Mesenchymal stem cell (in vitro differentiated cells and primary cell): ENCODE data around the gene SDCCAG8.

Experiments used
- DNase-seq: peaks from one replicate; pipeline ENCODE4 v3.0.0-alpha.2; 2013
- H2AFZ ChIP-seq: one replicate; pipeline ENCODE4 v1.6.1; 2013; ENCODE audit warnings: low read depth, mild to moderate bottlenecking, control low read depth, inconsistent platforms, low read length, moderate library complexity
- H2AK5ac ChIP-seq: 2 replicates; pipeline ENCODE4 v1.6.1; 2013; ENCODE audit warnings: low read length, moderate library complexity, mild to moderate bottlenecking, inconsistent platforms; ENCODE audit not compliant: severe bottlenecking
- H2BK120ac ChIP-seq: one replicate; pipeline ENCODE4 v1.6.1; 2013; ENCODE audit warnings: low read depth, mild to moderate bottlenecking, inconsistent platforms, low read length, moderate library complexity
- H2BK12ac ChIP-seq, 2 experiments: one replicate each; pipeline ENCODE4 v1.6.1; 2013; ENCODE audit warnings: inconsistent platforms in 2 of 2, low read length in 2 of 2, mild to moderate bottlenecking in 2 of 2, moderate library complexity in 2 of 2, control low read depth in 1 of 2
- H2BK15ac ChIP-seq: one replicate; pipeline ENCODE4 v1.6.1; 2013; ENCODE audit warnings: mild to moderate bottlenecking, low read depth, inconsistent platforms; ENCODE audit not compliant: poor library complexity, severe bottlenecking
- H2BK5ac ChIP-seq: 2 replicates; pipeline ENCODE4 v1.6.1; 2013; ENCODE audit warnings: low read depth, mild to moderate bottlenecking, low read length, control low read depth, inconsistent platforms; ENCODE audit not compliant: poor library complexity, severe bottlenecking
- H3K14ac ChIP-seq, 2 experiments: one replicate each; pipeline ENCODE4 v1.6.1; 2013; ENCODE audit warnings: inconsistent platforms in 2 of 2, low read length in 2 of 2, control low read depth in 1 of 2, mild to moderate bottlenecking in 1 of 2, moderate library complexity in 1 of 2
- H3K18ac ChIP-seq, 2 experiments: one replicate each; pipeline ENCODE4 v1.6.1; 2013; ENCODE audit warnings: inconsistent platforms in 2 of 2, low read length in 2 of 2, control low read depth in 1 of 2, low read depth in 1 of 2, mild to moderate bottlenecking in 1 of 2
- H3K23ac ChIP-seq, 2 experiments: one replicate each; pipeline ENCODE4 v1.6.1; 2013; ENCODE audit warnings: inconsistent platforms in 2 of 2, low read length in 2 of 2, mild to moderate bottlenecking in 2 of 2, moderate library complexity in 2 of 2, control low read depth in 1 of 2
- H3K27ac ChIP-seq: 2 replicates; pipeline ENCODE4 v1.5.1; 2013; ENCODE audit warnings: mild to moderate bottlenecking, moderate library complexity, low read length, control low read depth, inconsistent platforms; ENCODE audit not compliant: poor library complexity, severe bottlenecking
- H3K27me3 ChIP-seq, 2 experiments: 2 replicates each; pipeline versions ENCODE4 v1.6.1 to v1.7.0; 2013; ENCODE audit warnings: low read length in 2 of 2, mild to moderate bottlenecking in 2 of 2, moderate library complexity in 2 of 2, control low read depth in 1 of 2, inconsistent platforms in 1 of 2; ENCODE audit not compliant: control insufficient read depth in 1 of 2, insufficient read depth in 1 of 2
- H3K36me3 ChIP-seq, 2 experiments: 2 replicates each; pipeline versions ENCODE4 v1.6.1 to v1.7.0; 2013; ENCODE audit warnings: low read length in 2 of 2, control low read depth in 1 of 2, inconsistent platforms in 1 of 2, low read depth in 1 of 2, mild to moderate bottlenecking in 1 of 2; ENCODE audit not compliant: insufficient read depth in 2 of 2, control insufficient read depth in 1 of 2
- H3K4ac ChIP-seq, 2 experiments: one replicate each; pipeline ENCODE4 v1.6.1; 2013; ENCODE audit warnings: inconsistent platforms in 2 of 2, low read length in 2 of 2, mild to moderate bottlenecking in 2 of 2, moderate library complexity in 2 of 2, control low read depth in 1 of 2, low read depth in 1 of 2
- H3K4me1 ChIP-seq: 2 replicates; pipeline ENCODE4 v1.6.1; 2013; ENCODE audit warnings: low read depth, low read length, control low read depth; ENCODE audit not compliant: control insufficient read depth, insufficient read depth
- H3K4me2 ChIP-seq: 2 replicates; pipeline ENCODE4 v1.6.1; 2013; ENCODE audit warnings: low read length, mild to moderate bottlenecking, inconsistent platforms; ENCODE audit not compliant: poor library complexity, severe bottlenecking
- H3K4me3 ChIP-seq, 2 experiments: 2 replicates each; pipeline versions ENCODE4 v1.5.1 to v1.7.0; 2013; ENCODE audit warnings: low read length in 2 of 2, mild to moderate bottlenecking in 2 of 2, control low read depth in 1 of 2, low read depth in 1 of 2; ENCODE audit not compliant: insufficient read depth in 1 of 2
- H3K79me1 ChIP-seq: replicated peaks from 2 replicates; pipeline ENCODE4 v1.6.1; 2013; ENCODE audit warnings: mild to moderate bottlenecking, control low read depth, low read length, inconsistent platforms; ENCODE audit not compliant: poor library complexity, severe bottlenecking
- H3K9ac ChIP-seq: 2 replicates; pipeline ENCODE4 v1.7.0; 2013; ENCODE audit warnings: mild to moderate bottlenecking, low read length, moderate library complexity
- H3K9me3 ChIP-seq: 2 replicates; pipeline ENCODE4 v1.7.0; 2013; ENCODE audit warnings: mild to moderate bottlenecking, low read length; ENCODE audit not compliant: control insufficient read depth
- H4K8ac ChIP-seq: one replicate; pipeline ENCODE4 v1.6.1; 2013; ENCODE audit warnings: inconsistent platforms, mild to moderate bottlenecking, low read length, moderate library complexity
- H4K91ac ChIP-seq: one replicate; pipeline ENCODE4 v1.6.1; 2013; ENCODE audit warnings: mild to moderate bottlenecking, low read length, inconsistent platforms
- WGBS: methylation state at CpG from one replicate; pipeline ENCODE4 v1.1.7; 2013; ENCODE audit warnings: mixed read lengths; 5-methylcytosine and 5-hydroxymethylcytosine counted together

Gene SDCCAG8

GRCh38 chr1:243454328-243454997 lies 198.6 kb downstream of the SDCCAG8 start:
- Histone ChIP-seq H3K27ac (no peak overlapping the region), H3K23ac (no peak overlapping the region), H2BK120ac (no peak overlapping the region), H2BK15ac (no peak overlapping the region), H3K9me3 (no peaks in the 10 kb centered on the region), H3K4me2 (no peak overlapping the region), H3K27me3 (no peaks in the 10 kb centered on the region), H3K14ac (no peak overlapping the region), H3K4ac (no peak overlapping the region), H3K4me3 (no peak overlapping the region), H2AK5ac (no peak overlapping the region), H2AFZ (no peak overlapping the region), H2BK12ac (no peak overlapping the region), H2BK5ac (no peak overlapping the region), H4K91ac (no peak overlapping the region), H3K9ac (no peak overlapping the region), H3K4me1 (no peaks in the 10 kb centered on the region), H4K8ac (peak overlapping the region; percentile 57), H3K18ac (no peak overlapping the region), H3K36me3 (peaks cover 3 to 86% of the 10 kb centered on the region in 2 experiments), H3K79me1 (no peaks in the 10 kb centered on the region)
- WGBS: 94% methylated on average over 11 of the region's 17 CpGs
- DNase-seq: no peak

DNA sequence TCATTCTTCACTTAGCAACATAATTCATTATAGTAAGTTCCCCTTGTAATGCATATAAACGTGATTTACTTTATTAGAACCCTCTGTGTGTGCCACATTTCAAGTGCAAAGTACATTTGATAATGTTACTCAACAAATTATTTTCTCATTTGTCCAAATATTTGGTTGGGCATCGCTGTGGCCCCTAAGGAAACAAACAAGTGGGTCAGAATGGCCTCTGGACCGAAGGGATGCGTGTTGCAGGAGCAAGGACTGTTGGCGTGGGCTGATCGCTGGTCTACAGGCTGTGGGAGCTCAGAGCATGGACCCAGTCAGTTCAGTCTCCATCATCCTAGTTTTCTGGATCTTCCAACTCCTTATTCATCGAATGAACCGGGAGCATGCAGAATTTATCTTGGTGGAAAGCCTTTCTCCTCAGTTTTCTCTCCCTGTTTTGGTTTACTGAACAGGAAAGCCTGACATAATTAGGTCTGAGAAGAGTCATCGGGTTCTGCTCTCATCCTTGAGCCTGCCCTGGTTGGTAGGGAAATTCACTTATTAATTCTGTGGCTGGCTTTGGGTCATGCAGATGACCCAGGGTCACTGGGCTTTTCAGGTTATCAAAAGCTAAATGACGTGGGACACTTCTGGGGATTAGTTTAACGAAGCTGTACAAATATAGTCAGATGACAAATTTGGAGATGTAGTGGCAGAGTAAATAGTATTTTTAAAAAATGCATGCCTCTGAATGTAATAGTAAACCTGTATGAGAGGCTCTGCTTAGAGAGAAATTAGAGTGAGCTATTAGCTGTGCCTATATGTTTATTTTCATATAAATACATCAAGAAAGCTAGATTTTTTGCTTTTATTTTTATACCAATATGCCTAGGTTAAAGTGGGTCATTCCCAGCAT lies 200.2 kb downstream of the SDCCAG8 start:
- H2BK5ac ChIP-seq: no peak overlapping the region
- no peak overlapping the region for H3K18ac ChIP-seq
- H3K4me1 ChIP-seq: no peaks in the 10 kb centered on the region
- H2BK120ac ChIP-seq: no peak overlapping the region
- H3K79me1 ChIP-seq: no peaks in the 10 kb centered on the region
- H3K23ac ChIP-seq: no peak overlapping the region
- no peaks in the 10 kb centered on the region for H3K9me3 ChIP-seq
- no peak overlapping the region for H3K27ac ChIP-seq
- H3K14ac ChIP-seq: no peak overlapping the region
- H2AK5ac ChIP-seq: no peak overlapping the region
- H3K27me3 ChIP-seq: no peaks in the 10 kb centered on the region
- H4K91ac ChIP-seq: no peak overlapping the region
- no peak overlapping the region for H4K8ac ChIP-seq
- H2AFZ ChIP-seq: no peak overlapping the region
- H3K4me3 ChIP-seq: no peak overlapping the region
- H3K36me3 ChIP-seq: peaks cover 3 to 88% of the 10 kb centered on the region in 2 experiments
- no peak overlapping the region for H3K4ac ChIP-seq
- no peak overlapping the region for H3K9ac ChIP-seq
- DNase-seq: no peak
- WGBS: 97% methylated on average over 11 of the region's 11 CpGs
- no peak overlapping the region for H2BK12ac ChIP-seq
- no peak overlapping the region for H2BK15ac ChIP-seq
- H3K4me2 ChIP-seq: no peak overlapping the region

DNA sequence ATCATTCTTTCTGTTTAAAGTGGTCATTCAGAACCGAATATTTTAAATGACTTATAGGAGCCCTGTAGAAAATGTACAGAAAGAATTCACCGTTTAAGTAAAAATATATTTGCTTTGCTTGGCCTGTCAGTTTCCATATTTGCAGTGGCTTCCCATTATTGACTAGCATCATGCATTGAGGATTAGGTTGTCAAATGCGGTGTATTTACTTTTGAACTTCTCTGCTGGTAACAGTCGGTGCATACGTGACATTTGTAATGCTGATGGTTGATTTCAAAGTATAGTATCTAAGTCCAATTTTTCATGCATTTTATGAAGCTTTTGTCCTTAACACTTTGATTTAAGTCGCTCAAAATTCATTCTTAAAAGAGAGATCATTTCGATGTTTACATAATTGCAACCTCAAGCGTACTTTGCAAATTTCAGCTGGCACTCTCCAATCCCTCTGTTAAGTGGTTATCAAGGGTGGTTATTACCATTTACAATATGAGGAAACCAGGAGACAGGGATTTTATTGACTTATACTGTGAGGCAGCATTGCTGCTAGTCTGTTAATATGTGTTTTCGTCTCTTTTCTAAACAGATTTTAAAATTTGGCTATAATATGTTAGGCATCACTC lies 201.6 kb downstream of the SDCCAG8 start:
- DNase-seq: no peak
- H3K4ac ChIP-seq: no peak overlapping the region
- H4K91ac ChIP-seq: no peak overlapping the region
- no peaks in the 10 kb centered on the region for H3K79me1 ChIP-seq
- H3K4me1 ChIP-seq: no peaks in the 10 kb centered on the region
- no peak overlapping the region for H3K14ac ChIP-seq
- no peak overlapping the region for H3K27ac ChIP-seq
- H3K27me3 ChIP-seq: no peaks in the 10 kb centered on the region
- no peak overlapping the region for H3K4me3 ChIP-seq
- H3K9ac ChIP-seq: no peak overlapping the region
- no peak overlapping the region for H2BK15ac ChIP-seq
- no peaks in the 10 kb centered on the region for H3K9me3 ChIP-seq
- no peak overlapping the region for H3K4me2 ChIP-seq
- H2BK12ac ChIP-seq: no peak overlapping the region
- H2BK5ac ChIP-seq: no peak overlapping the region
- H2AK5ac ChIP-seq: no peak overlapping the region
- no peak overlapping the region for H3K18ac ChIP-seq
- H3K36me3 ChIP-seq: peaks cover 6 to 93% of the 10 kb centered on the region in 2 experiments
- no peak overlapping the region for H3K23ac ChIP-seq
- no peak overlapping the region for H2BK120ac ChIP-seq
- H4K8ac ChIP-seq: no peak overlapping the region
- no peak overlapping the region for H2AFZ ChIP-seq
- 98% methylated on average over 5 of the region's 9 CpGs for WGBS

- Histone ChIP-seq H3K23ac (no peak overlapping the region), H4K8ac (no peak overlapping the region), H3K9ac (no peak overlapping the region), H3K4me3 (no peak overlapping the region), H2AFZ (no peak overlapping the region), H3K36me3 (peaks cover 6 to 94% of the 10 kb centered on the region in 2 experiments), H2BK120ac (no peak overlapping the region), H3K27me3 (no peaks in the 10 kb centered on the region), H3K27ac (no peak overlapping the region), H3K4me1 (no peaks in the 10 kb centered on the region), H2BK5ac (no peak overlapping the region), H3K79me1 (no peaks in the 10 kb centered on the region), H2BK15ac (no peak overlapping the region), H3K14ac (no peak overlapping the region), H2AK5ac (no peak overlapping the region), H2BK12ac (no peak overlapping the region), H3K4me2 (no peak overlapping the region), H3K9me3 (no peaks in the 10 kb centered on the region), H3K18ac (no peak overlapping the region), H3K4ac (no peak overlapping the region), H4K91ac (no peak overlapping the region)
- WGBS: 98% methylated on average over 3 of the region's 3 CpGs
- DNase-seq: no peak
These were observed 203.2 kb downstream of the SDCCAG8 start for GRCh38 chr1:243459059-243459458.
